ENCODE measurements around the gene DUSP7. TPM values are rescaled to one million over a fixed set of nuclear protein-coding genes. Genes with fewer than 3 reads are reported as not detected.

Gene DUSP7
- total RNA-seq (10 to 100 TPM; 28.6 to 29.0 TPM), polyA plus RNA-seq (1 to 10 TPM; 1.8 to 4.6 (median 2.2) TPM), total RNA-seq (7.9 to 25.8 (median 20.9) reads per million in 6 experiments)

- DNase-seq (peak; percentile 46 to 77 (median 66)), ATAC-seq (peak; percentile 19 to 30)
- Mint-ChIP-seq H3K36me3 (peaks cover 0 to 16% (median 0%) of the 10 kb centered on the region in 3 donors), H3K27ac (peak within 1 kb of the TSS; percentile 85 to 98 (median 93)), H3K4me1 (peaks cover 30 to 44% (median 39%) of the 10 kb centered on the region in 4 donors), H3K4me3 (peak within 1 kb of the TSS; percentile 87 to 95 (median 94)), H3K27me3 (no peaks in the 10 kb centered on the region), H3K9me3 (no peaks in the 10 kb centered on the region)
- POLR2A ChIA-PET: interaction anchor here (0.6 to 3.3 kb wide), 21 partner anchors 9 to 480 kb away, joined by 3 to 27 read pairs (median 4); partner anchors contain the start of genes ACY1, ALAS1, PARP3 and POC1A
These were observed at the start of gene DUSP7 for GRCh38 chr3:52056521-52056967. Gene DUSP7 (minus strand): TSS chr3:52056571. CDS start chr3:52056366, 205 bp downstream.

GRCh38 chr3:52104684-52105640 is 48.6 kb upstream of the DUSP7 start:
- no peak for ATAC-seq
- POLR2A ChIA-PET: interaction anchor here (0.5 kb wide), 1 partner anchor 1251 kb away, joined by 3 read pairs; no protein-coding TSS in a partner anchor

GRCh38 chr3:52102934-52103333 is 46.6 kb upstream of the DUSP7 start:
- peaks cover 0 to 25% (median 5%) of the 10 kb centered on the region in 9 donors for H3K9me3 Mint-ChIP-seq
- DNase-seq: no peak
- H3K27ac Mint-ChIP-seq: no peak overlapping the region
- POLR2A ChIA-PET: no interaction called here
- H3K4me3 Mint-ChIP-seq: no peak overlapping the region
- H3K4me1 Mint-ChIP-seq: peaks cover 0 to 6% (median 2%) of the 10 kb centered on the region in 4 donors
- H3K36me3 Mint-ChIP-seq: peaks cover 0 to 20% (median 6%) of the 10 kb centered on the region in 3 donors
- peaks cover 0 to 6% (median 0%) of the 10 kb centered on the region in 5 donors for H3K27me3 Mint-ChIP-seq
- ATAC-seq: no peak

More at GRCh38 chr3:52104684-52105640, 48.6 kb upstream of the DUSP7 start:
- H3K27me3 Mint-ChIP-seq: peaks cover 0 to 5% (median 0%) of the 10 kb centered on the region in 5 donors
- H3K4me1 Mint-ChIP-seq: peaks cover 0 to 13% (median 2%) of the 10 kb centered on the region in 4 donors
- peaks cover 0 to 20% (median 6%) of the 10 kb centered on the region in 3 donors for H3K36me3 Mint-ChIP-seq
- no peak overlapping the region for H3K4me3 Mint-ChIP-seq
- no peak for DNase-seq
- no peak overlapping the region for H3K27ac Mint-ChIP-seq
- H3K9me3 Mint-ChIP-seq: peaks cover 0 to 25% (median 5%) of the 10 kb centered on the region in 9 donors

GRCh38 chr3:52099001-52099401 is 42.6 kb upstream of the DUSP7 start:
- Mint-ChIP-seq H3K36me3 (peaks cover 0 to 20% (median 6%) of the 10 kb centered on the region in 3 donors), H3K27me3 (peaks cover 0 to 6% (median 0%) of the 10 kb centered on the region in 5 donors), H3K4me3 (no peak overlapping the region), H3K4me1 (peaks cover 0 to 6% (median 2%) of the 10 kb centered on the region in 4 donors), H3K9me3 (peaks cover 0 to 25% (median 5%) of the 10 kb centered on the region in 9 donors), H3K27ac (no peak overlapping the region)
- ATAC-seq: no peak
- no peak for DNase-seq
- POLR2A ChIA-PET: no interaction called here

- peaks cover 0 to 6% (median 2%) of the 10 kb centered on the region in 4 donors for H3K4me1 Mint-ChIP-seq
- DNase-seq (no peak), ATAC-seq (no peak)
- peaks cover 0 to 20% (median 6%) of the 10 kb centered on the region in 3 donors for H3K36me3 Mint-ChIP-seq
- peaks cover 0 to 25% (median 5%) of the 10 kb centered on the region in 9 donors for H3K9me3 Mint-ChIP-seq
- H3K4me3 Mint-ChIP-seq: no peak overlapping the region
- no peak overlapping the region for H3K27ac Mint-ChIP-seq
- peaks cover 0 to 6% (median 0%) of the 10 kb centered on the region in 5 donors for H3K27me3 Mint-ChIP-seq
- POLR2A ChIA-PET: no interaction called here
These were observed 41.6 kb upstream of the DUSP7 start for GRCh38 chr3:52097851-52098507.

- Mint-ChIP-seq H3K4me1 (peaks cover 0 to 6% (median 2%) of the 10 kb centered on the region in 4 donors), H3K27ac (peak overlapping the region in 1 of 10 donors; percentile 19), H3K9me3 (peaks cover 0 to 11% (median 2%) of the 10 kb centered on the region in 9 donors), H3K4me3 (no peak overlapping the region), H3K36me3 (peaks cover 0 to 11% (median 4%) of the 10 kb centered on the region in 3 donors), H3K27me3 (peaks cover 0 to 6% (median 0%) of the 10 kb centered on the region in 5 donors)
- POLR2A ChIA-PET: no interaction called here
- ATAC-seq (no peak), DNase-seq (no peak)
These were observed 39.8 kb upstream of the DUSP7 start for GRCh38 chr3:52095990-52096775.

- Mint-ChIP-seq H3K4me1 (peaks cover 0 to 3% (median 0%) of the 10 kb centered on the region in 4 donors), H3K9me3 (no peaks in the 10 kb centered on the region), H3K36me3 (no peaks in the 10 kb centered on the region), H3K27ac (peak overlapping the region in 1 of 10 donors; percentile 24), H3K27me3 (no peaks in the 10 kb centered on the region), H3K4me3 (no peak overlapping the region)
- POLR2A ChIA-PET: no interaction called here
- ATAC-seq (no peak), DNase-seq (no peak)
These were observed 38.5 kb upstream of the DUSP7 start for GRCh38 chr3:52094571-52095485.

- peaks cover 0 to under 1% (median 0%) of the 10 kb centered on the region in 4 donors for H3K4me1 Mint-ChIP-seq
- H3K36me3 Mint-ChIP-seq: no peaks in the 10 kb centered on the region
- POLR2A ChIA-PET: no interaction called here
- no peaks in the 10 kb centered on the region for H3K27me3 Mint-ChIP-seq
- H3K27ac Mint-ChIP-seq: no peak overlapping the region
- H3K4me3 Mint-ChIP-seq: no peak overlapping the region
- no peaks in the 10 kb centered on the region for H3K9me3 Mint-ChIP-seq
- ATAC-seq: no peak
- DNase-seq: no peak
These were observed 37.6 kb upstream of the DUSP7 start for GRCh38 chr3:52093756-52094545.

- no peaks in the 10 kb centered on the region for H3K4me1 Mint-ChIP-seq
- DNase-seq (no peak), ATAC-seq (no peak)
- no peaks in the 10 kb centered on the region for H3K27me3 Mint-ChIP-seq
- POLR2A ChIA-PET: no interaction called here
- H3K27ac Mint-ChIP-seq: no peak overlapping the region
- no peaks in the 10 kb centered on the region for H3K9me3 Mint-ChIP-seq
- no peaks in the 10 kb centered on the region for H3K36me3 Mint-ChIP-seq
- H3K4me3 Mint-ChIP-seq: no peak overlapping the region
These were observed 36.5 kb upstream of the DUSP7 start for GRCh38 chr3:52092891-52093290.

- POLR2A ChIA-PET: no interaction called here
- no peak overlapping the region for H3K27ac Mint-ChIP-seq
These were observed 35.9 kb upstream of the DUSP7 start for GRCh38 chr3:52092271-52092660.

More at GRCh38 chr3:52092271-52092660, 35.9 kb upstream of the DUSP7 start:
- Mint-ChIP-seq H3K27me3 (no peaks in the 10 kb centered on the region), H3K36me3 (no peaks in the 10 kb centered on the region), H3K4me1 (peaks cover 2 to 6% (median 5%) of the 10 kb centered on the region in 4 donors), H3K4me3 (no peak overlapping the region), H3K9me3 (no peaks in the 10 kb centered on the region)
- DNase-seq (no peak), ATAC-seq (no peak)

Data from naive thymus-derived CD8-positive, alpha-beta T cell (primary cell).